HG02610 (cell line): ENCODE results near the gene ELL3.

ENCODE experiments used
- ATAC-seq: cut with Tn5 transposase; IDR thresholded peaks from one replicate; pipeline ENCODE4 v1.9.1; 2021; ENCODE audit warnings: mild to moderate bottlenecking, moderate library complexity; ENCODE audit not compliant: unreplicated experiment

Gene ELL3

DNA sequence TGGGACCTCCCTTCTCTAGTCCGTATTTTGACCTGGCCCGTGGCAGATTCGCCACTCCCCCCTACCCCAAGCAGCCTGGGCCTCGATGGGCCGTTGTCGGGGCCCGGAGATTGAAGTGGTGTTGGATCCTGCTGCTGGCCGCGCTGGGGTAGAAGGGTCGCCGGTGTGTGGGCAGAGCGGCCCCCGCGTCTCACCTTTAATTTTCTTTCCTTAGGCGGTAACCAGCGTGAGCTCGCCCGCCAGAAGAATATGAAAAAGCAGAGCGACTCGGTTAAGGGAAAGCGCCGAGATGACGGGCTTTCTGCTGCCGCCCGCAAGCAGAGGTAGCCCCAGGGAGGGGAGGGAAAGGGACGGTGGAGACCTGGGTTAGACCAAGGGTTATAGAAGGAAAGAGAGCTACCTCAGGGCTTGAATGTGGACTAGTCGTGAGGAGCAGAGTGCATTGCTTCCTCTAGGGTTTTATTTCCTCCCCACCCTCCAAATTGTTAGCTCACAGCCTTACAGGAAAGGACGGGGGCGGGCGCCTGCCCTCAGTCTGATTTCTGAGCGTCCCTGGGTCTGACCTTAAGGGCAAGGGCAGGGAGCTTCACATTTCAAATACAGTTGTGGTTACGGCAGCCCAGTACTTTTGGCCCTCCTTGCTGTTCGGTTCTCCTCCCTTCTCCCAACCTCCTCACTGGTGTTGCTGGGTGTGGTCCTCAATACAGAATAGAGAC lies 16.2 kb upstream of the ELL3 start:
- ATAC-seq: no peak

DNA sequence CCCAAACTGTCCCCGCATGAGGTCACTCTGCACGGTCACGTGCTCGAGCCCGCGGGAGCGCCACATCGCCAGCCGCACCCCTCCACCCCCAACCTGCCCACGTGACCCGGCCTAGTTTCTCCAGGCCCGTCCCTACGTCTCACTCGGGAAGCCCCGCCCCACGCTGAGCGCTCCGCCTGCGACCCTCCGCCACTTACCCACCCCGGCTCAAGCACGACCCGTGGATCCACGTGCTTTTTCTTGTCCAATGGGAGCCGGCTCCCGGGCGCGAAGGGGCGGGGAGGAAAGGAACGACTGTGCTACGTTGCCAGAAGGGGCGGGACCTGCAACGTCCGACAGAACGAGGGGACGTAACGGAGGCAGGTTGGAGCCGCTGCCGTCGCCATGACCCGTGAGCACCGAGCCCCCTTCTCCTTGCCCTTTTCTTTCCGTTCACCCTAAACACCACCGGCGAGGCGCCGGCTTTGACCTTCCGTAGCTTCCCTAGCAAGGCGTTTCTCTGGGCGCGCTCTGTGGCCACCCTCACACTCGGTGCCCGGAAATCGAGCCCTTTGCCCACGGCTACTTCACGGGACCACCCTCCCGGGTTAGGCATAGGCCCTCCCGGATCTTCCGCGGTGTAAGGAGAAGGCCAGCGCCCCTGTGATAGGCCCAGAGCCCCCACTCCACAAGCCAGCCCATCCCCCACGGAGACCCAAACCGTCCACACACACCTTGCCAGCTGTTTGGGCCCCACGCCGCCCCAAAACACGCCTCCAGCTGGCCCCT lies 15.4 kb upstream of the ELL3 start, which contains the start of gene SERF2:
TSS of gene SERF2 (plus strand) at position 328 of the 768 bp plus-strand sequence. CDS start at position 385, 57 bp downstream.
- ATAC-seq: peak; percentile 90

DNA sequence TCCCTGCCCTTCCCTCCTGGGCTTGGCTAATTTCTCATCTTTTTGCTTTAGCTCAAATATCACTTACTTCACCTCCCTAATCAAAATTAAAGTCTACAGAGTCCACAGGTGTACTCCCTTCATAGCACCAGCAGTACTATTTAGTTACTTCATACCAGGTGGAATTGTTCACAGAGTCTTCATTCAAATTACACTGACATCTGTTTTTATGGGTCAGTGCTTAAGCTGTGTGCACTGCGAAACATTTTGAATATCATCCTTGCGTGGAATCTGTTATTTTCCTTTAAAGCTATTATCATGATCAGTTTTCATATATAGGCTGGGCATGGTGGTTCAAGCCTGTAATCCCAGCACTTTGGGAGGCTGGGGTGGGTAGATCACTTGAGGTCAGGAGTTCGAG lies 12.6 kb upstream of the ELL3 start:
- no peak for ATAC-seq

DNA sequence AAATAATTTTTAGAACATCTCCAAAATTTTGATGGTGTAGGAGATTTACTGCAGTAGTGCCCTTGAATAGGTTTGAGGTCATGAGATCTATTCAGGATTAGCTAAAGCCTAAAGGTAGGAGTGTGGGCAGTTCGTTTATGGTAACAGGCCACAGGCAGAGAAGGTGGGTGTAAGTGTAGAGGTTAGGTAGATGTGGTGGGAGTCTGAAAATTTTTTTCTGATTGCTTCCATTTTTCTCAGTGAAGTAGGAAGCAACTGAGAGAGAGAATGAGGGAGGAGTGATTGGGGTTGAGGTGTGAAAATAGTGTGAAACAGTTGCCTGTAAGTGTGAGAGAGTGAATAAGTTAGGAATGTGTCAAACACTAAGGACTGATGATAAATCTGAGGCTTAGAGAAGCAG lies 2.2 kb upstream of the ELL3 start:
- no peak for ATAC-seq

DNA sequence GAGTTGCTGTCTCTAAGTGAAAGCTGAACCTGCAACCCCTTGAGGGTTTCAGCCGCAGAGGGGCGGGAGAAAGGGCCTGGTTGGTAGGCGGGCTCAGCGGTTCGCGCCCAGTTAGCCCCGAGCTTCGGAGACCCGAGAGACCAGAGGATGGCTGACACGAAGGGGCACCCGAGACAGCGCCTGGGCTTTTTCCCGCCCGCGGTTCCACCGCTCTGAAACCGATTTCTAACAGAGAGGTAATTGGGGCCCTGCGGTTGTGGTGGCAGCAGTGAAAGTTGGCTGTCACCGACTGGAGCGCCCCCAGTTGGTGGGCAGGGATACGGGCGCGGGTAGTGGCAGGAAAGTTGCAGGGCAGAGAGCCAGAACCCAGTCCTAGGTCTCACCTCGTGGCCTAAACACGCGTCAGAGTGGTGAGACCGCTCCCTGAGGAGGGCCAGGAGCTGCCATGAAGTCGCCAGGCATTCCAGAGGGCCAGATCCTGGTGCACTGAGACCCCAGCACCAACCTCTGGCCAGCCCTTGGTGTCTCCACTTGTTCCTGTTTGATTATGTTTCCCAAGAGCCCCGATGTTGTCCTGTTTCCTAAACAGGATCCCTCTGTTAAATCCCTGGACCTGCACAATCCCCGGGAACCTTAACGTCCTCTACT lies 625 bp upstream of the ELL3 start:
- ATAC-seq: peak; percentile 65

DNA sequence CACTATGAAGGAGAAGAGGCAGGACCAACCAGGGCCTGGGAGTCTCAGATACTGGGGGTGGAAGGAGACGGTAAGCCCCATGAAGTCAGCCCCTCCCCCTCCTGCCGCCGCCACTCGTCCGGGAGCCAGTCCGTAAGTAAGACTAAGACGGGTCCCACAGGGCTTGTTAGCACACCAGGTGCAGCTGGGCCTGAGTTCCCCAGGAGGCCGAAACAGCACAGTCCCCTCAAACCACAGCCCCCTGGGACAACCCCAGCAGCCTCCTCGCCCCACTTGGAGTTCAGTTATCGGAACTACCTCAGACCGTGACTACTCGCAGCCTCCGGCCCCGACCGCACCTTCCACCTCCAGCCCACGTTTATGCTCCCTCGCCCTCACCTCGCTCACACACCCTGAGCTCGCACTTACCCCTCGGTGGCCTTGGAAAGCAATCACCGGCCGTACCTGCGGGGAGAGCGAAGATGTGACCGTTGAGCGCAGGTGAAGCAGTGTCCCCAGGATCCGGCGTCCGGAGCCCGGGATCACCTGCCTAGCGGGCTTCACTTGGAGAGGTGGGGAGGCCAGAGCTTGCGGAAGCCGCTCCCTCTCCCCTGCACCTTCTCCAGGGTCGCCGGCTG lies 557 bp downstream of the ELL3 start:
- ATAC-seq: peak; percentile 75

DNA sequence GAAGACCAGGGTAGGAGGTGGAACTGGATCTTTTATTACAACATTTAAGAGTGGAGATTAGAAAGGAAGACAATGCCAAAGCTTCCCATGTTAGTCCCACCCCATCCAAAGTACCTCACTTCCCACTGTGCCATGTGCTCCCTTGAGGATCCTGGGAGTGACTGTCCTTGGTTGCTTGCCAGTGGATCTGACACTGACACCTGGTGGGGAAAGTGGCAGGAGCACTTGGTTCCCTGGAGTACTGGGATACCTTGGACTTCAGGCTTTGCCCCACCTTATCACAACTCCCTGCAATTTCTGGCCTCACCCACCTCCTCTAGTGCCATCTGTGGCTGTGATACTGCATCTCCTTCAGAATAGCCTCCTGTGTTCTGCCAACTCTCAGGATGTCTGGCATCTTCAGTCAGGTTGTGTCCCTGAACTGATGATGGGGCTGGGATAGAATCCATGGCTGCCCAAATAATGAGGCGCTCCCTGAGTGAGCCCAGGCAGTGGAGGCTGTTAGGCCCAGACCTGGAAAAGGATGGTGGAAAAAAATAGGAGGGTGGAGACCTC lies 1.3 kb downstream of the ELL3 start:
- ATAC-seq: no peak

DNA sequence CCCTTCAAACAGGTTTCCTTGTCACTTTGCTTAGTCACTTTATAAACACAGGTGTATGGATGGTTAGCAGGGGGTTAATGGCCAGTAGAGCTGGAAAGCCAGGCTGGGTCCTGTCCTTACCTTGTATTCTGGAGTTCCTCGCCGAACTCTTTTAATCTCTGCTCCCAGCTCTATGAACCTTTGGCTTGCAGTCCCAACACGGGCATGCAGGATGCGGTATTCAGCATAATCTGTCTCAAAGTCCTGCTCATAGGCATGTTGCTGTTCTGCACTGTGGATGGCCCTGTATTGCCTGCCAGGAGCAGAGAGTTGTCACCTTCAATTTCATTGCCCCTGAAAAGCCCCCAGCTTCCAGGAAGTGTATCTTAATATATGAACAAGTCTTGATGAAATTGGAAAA lies 2.7 kb downstream of the ELL3 start:
- ATAC-seq: no peak

DNA sequence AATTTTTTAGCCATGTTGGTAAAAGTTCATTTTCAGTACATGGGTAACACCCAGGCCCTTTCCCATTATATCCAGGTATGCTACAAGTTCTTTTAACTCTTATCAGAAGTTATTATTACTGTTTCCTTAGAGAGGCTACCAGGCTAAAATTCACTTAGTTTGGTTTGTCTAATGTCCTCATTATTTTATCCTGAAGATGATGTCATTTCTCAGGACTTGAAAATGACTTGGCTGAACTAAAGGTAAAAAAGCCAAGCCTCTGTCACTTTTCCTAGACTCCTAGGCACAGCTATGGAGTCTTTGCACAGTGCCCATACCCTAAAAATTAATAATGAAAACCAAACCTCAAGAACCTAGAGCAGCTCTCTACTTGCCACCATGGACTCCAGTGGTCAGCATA lies 4.1 kb downstream of the ELL3 start:
- no peak for ATAC-seq

DNA sequence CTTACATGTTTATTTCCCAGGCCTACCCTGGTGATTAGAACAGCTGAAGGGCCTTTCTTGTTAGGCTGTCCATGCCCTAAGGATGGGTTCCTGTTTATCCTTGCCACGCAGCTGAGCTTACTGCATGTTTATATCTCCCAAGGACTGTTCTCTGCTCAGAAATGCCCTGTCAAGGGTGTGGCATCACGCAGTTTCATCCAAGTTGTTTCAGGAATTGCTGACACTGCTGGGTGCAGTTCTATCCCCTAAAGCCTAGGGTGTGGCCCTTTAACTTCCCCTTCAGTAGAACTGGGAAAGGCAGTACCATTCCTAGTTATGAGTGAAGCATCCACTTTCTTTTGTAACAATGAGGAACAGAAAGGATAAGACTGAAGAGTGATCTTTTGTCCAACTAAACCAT lies 5.0 kb downstream of the ELL3 start:
- ATAC-seq: no peak

DNA sequence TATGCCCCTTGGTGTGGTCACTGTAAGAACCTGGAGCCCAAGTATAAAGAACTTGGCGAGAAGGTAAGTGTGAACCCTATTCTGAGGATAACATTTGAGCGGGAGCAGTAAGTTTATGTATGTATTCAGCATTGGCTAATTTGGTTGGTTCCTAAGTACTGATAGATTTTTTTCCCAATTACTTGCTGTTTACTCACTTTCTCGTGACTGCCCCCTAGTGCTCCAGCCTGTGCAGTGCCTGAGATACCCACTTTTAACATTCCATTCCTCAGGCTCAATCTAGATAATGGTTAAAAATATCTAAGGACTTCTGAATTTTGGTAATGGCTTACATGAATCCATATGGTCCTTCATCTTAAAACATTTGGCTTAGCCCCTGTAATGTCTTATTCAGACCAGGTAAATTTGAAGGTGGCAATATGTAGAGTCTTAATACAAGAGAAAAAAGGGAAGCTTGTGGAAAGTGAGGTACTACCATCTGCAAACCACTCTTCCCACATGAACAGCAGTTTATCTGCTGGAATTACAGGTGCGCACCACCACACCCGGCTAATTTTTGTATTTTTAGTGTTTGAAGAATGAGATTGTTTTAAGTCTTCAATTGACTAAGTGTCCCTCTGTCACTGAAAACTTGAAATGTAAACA lies 7.1 kb downstream of the ELL3 start:
- ATAC-seq: no peak

DNA sequence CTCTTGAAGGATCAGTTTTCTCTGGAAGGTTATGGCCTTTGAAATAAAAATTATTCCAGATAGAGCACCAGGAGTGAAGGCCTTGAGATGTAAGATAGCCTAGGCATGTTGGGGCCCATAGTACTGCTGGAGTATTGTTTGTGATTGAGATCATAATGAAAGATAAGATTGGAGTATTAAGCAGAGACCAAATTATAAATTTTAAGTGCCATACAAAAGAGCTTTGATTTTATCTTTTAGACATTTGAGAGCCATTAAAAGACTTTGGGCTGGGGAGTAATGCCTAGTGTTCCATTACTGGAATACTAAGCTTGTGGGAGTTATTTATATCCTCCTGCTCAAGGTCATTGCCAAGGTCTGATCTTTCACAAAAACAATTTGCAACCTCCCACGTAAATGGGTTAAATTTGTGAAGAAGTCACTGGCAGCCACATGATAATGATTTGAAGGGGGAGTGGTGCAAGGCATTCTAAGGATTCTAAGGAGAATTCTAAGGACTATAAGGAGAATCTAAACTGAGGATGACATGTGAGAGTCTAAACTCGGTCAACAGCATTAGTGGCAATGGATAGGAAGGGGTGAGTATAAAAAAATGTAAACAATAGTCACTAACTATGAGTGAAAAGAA lies 12.8 kb downstream of the ELL3 start:
- no peak for ATAC-seq

DNA sequence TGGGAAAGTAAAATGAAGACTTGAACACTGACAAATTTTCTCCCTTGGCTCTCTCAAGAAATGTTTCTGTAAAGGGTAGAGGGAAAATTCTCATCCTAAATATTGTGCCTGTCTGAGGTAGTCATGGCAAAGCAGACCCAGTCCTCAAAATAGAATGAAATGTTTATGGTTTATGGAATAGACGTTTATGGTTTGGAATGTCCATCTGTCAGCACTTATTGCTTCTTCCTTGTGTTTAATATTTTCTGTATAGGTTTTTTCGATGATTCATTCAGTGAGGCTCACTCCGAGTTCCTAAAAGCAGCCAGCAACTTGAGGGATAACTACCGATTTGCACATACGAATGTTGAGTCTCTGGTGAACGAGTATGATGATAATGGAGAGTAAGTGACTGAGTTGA lies 13.9 kb downstream of the ELL3 start:
- no peak for ATAC-seq

DNA sequence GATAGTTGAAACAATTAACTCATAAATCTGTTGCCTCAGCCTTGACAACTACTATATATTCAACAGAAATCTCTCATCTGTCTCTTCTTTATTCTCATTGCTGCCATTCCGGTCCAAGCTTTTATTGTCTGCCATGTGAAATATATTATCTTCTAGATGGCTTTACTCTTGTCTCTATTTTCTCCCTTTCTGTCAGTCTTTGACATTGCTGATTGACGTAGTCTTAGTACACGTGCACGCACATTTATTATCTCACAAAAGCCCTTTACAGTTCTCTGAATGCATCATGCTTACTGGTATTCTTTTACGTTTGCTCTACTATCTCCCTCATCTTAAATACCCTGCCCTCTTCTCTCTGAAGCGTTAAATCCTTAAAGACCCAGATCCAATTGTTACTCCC lies 24.9 kb downstream of the ELL3 start:
- no peak for ATAC-seq

DNA sequence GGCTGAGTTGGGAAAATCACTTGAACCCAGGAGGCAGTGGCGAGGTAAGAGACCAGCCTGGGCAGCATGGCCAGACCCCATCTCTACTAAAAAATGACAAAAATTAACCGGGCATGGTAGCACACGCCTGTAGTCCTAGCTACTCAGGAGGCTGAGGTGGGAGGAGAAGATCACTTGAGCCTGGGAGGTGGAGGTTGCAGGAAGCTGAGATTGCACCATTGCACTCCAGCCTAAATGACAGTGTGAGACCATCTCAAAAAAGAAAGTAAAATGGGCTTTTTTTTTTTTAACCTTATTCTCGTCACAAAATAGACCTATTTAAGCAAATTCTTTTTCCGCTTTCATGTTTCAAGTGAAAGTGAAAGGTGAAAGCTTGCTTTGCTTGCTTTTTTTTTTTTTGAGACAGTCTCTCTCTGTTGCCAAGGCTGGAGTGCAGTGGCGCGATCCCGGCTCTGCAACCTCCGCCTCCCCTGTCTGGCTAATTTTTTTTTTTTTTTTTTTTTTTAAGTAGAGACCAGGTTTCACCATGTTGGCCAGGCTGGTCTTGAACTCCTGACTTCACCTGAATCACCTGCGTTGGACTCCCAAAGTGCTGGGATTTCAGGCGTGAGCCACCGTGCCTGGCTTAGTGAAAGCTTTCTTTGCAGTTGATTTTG lies 26.9 kb downstream of the ELL3 start:
- ATAC-seq: peak; percentile 47

DNA sequence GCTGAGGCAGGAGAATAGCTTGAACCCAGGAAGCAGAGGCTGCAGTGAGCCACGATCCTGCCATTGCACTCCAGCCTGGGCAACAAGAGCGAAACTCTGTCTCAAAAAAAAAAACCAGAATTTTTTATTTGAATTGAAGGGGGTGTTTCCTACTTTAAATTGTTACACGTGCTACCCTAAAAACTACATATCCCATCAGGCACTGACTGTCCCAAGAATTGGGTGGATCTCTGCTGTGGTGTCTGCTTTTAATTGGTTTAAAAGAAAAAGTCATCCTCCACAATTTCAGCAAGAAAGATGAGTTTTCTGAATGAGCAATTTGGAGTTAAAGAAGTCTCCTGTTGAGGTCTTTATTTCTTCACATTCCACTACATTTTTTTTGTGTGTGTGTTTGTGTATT lies 28.4 kb downstream of the ELL3 start:
- no peak for ATAC-seq

DNA sequence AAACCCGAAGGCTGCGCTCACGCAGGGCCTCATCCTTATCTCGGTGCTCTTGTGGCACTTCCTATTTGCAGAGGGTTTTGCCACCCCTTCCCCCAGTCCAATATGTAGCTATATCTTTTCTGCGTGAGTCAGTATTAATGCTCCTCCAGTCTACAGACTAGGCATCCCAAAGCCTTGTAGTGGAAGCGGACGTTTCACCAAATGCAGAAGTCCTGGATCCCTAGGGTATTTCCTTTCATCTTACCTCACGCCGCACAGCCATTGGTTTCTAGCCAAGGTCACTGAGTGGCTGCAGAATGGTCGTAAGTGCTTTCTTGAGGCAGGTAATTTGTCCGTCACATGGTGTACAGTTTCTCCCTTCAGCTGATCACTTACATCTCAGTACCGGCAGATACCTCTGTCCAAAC lies 29.9 kb downstream of the ELL3 start:
- peak; percentile 20 for ATAC-seq

DNA sequence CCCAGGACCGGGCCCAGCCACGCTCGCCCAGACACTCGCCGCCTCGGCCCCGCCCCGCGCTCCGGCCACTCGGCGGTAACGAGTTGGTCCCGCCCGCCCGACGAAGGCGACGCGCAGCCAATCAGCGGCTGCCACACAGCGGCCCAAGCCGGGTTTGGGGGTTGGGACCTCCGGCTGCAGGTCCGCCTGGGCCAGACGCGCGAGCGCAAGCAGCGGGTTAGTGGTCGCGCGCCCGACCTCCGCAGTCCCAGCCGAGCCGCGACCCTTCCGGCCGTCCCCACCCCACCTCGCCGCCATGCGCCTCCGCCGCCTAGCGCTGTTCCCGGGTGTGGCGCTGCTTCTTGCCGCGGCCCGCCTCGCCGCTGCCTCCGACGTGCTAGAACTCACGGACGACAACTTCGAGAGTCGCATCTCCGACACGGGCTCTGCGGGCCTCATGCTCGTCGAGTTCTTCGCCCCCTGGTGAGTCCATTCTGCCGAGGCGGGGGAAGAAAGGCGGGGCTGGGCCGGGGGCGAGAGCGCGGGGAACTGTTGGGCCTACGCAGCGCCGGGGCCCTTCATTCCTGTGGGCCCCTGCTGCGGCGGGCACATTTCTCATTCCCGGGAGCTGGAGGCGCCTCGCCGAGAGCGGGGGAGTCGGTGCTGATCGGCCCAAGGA lies 30.4 kb downstream of the ELL3 start, which contains the start of gene PDIA3:
TSS of gene PDIA3 (plus strand) at position 194 of the 658 bp plus-strand sequence. CDS start at position 296, 102 bp downstream.
- ATAC-seq: peak; percentile 73

DNA sequence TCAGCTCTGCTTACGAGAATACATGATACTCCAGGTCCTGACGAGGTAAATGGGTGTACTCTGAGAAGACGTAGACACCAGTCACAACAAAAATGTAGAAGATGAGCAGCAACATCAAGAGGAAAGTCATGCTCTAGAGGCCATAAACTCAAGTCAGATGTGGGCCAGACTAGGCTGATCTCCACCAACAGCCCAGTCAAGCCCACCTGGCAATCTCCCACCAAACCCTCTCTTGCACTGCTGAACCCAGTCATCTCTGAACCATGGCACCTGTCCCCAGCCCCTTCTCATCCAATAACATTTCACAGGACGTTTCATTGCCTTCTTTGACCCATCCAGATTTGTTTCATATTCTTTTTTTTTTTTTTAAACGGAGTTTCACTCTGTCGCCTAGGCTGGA lies 41.4 kb downstream of the ELL3 start:
- ATAC-seq: peak; percentile 51
